H1 (cell line): ENCODE results near the gene CPNE4. TPM values are rescaled to one million over a fixed set of nuclear protein-coding genes. Genes with fewer than 3 reads are reported as not detected.

Experiments used
- CEBPB ChIP-seq: IDR thresholded peaks from 2 replicates; pipeline ENCODE4 v1.6.1; 2012; ENCODE audit warnings: low read depth, low read length
- CREB1 ChIP-seq: IDR thresholded peaks from 2 replicates; pipeline ENCODE4 v1.6.1; 2012; ENCODE audit warnings: inconsistent platforms
- KDM5A ChIP-seq: fragments of 200-600 bp; IDR thresholded peaks from 2 replicates; pipeline ENCODE4 v1.7.1; 2012; ENCODE audit warnings: mild to moderate bottlenecking, low read length, inconsistent platforms, mixed read lengths
- polyA plus RNA-seq, 7 experiments: library from polyadenylated mRNA; depleted of rRNA in 3 of 7; stranded (reverse) in 5 of 7; unstranded in 2 of 7; fragments of >200 nt in 5 of 7; fragments of 200-250 nt in 2 of 7; gene quantifications; 1 replicate in 5 of 7; 2 replicates in 1 of 7; 4 replicates in 1 of 7; pipeline versions ENCODE4 v1.2.1 to v1.2.3, GENCODE V29; 2011 to 2013; ENCODE audit warnings: missing spikeins in 2 of 7, mixed read lengths in 2 of 7
- total RNA-seq: library from RNA; stranded (reverse); fragmentation: NEBNext Ultra II Directional; extraction: Animal tissue kit (Norgen Biotek cat#: 25700); gene quantifications from 2 replicates; pipeline ENCODE4 v1.2.1, GENCODE V29; 2021

The CPNE4 gene
- total and polyA plus RNA-seq, 2 of the 8 experiments (the other 6 are each of a cell fraction or from before 2014, with no cell fraction given), result 0.82 to 3.8 TPM

- TF ChIP-seq CREB1 (no peak), CEBPB (no peak), KDM5A (no peak)
- TF ChIP-seq, all 59 proteins: peak for 0
These were observed 101.1 kb downstream of the CPNE4 start (continued) for GRCh38 chr3:131933665-131934064.
